Right cardiac atrium (tissue), 5 donors: Measurements from ENCODE around the gene BIRC6. TPM values are rescaled to one million over a fixed set of nuclear protein-coding genes. Genes with fewer than 3 reads are reported as not detected.
"Not testable (repeated sequence)": the region's sequence is repeated elsewhere in the genome, so short reads cannot be mapped to it uniquely, and the experiment has no call there.

Experiments
- ATAC-seq, 2 donors: fragments of 200-7000 bp; cut with Tn5 transposase; one replicate each; pipeline versions ENCODE4 v1.8.0 to v1.9.1; 2020; ENCODE audit warnings: moderate library complexity in 2 of 2, mild to moderate bottlenecking in 1 of 2
- DNase-seq, 3 donors: peaks; one replicate each; pipeline ENCODE4 v3.0.0-alpha.2; 2020
- H3K27ac ChIP-seq: one replicate; pipeline ENCODE4 v1.5.1; 2013; ENCODE audit warnings: mild to moderate bottlenecking, low read length, control low read depth, moderate library complexity
- H3K27me3 ChIP-seq: one replicate; pipeline ENCODE4 v1.6.1; 2013; ENCODE audit not compliant: control insufficient read depth, insufficient read depth
- H3K4me1 ChIP-seq: one replicate; pipeline ENCODE4 v1.6.1; 2013; ENCODE audit warnings: low read length; ENCODE audit not compliant: control insufficient read depth, insufficient read depth
- H3K4me3 ChIP-seq: one replicate; pipeline ENCODE4 v1.5.1; 2013; ENCODE audit warnings: low read length, control low read depth
- H3K9me3 ChIP-seq: one replicate; pipeline ENCODE4 v1.6.1; 2013; ENCODE audit warnings: low read length; ENCODE audit not compliant: control insufficient read depth
- WGBS: extraction: QIAGEN DNeasy Blood & Tissue Kit; methylation state at CpG from one replicate; pipeline ENCODE4 v1.1.7; 2013; 5-methylcytosine and 5-hydroxymethylcytosine counted together
- intact Hi-C, 4 donors: fragments of 100-400 bp; cut with DNase I; formaldehyde crosslinking; loops; one replicate each; pipeline versions ENCODE4 v1.11.0 to v1.14.0; 2022 to 2023
- polyA plus RNA-seq: library from polyadenylated mRNA; stranded (reverse); fragments of 200-250 nt; gene quantifications from one replicate; pipeline ENCODE4 v1.2.3, GENCODE V29; 2013
- total RNA-seq, 4 donors: library from RNA; stranded (reverse); fragmentation: NEBNext Ultra II Directional; extraction: Animal tissue kit (Norgen Biotek cat#: 25700); gene quantifications; one replicate each; pipeline ENCODE4 v1.2.1, GENCODE V29; 2021
- donor health status: healthy with polysubstance abuse.
- donor health status: DM: no; HTN: yes; CAD: no.
- donor health status: DM: no; HTN: no; CAD: no.
- donor health status: DM: no; HTN: yes; CAD: no; lungs with severe emphysema.
- donor health status: DM: yes; HTN: yes; CAD: no.

Gene BIRC6
- total and polyA plus RNA-seq, 5 donors: 13.9 to 60.2 (median 44.6) TPM

GRCh38 chr2:32452338-32453064, 95.7 kb downstream of the BIRC6 start:
- intact Hi-C loops: no loop called here
- ATAC-seq (no peak), DNase-seq (no peak)
- no peaks in the 10 kb centered on the region for H3K9me3 ChIP-seq
- 98% methylated on average over 2 of the region's 2 CpGs for WGBS
- no peaks in the 10 kb centered on the region for H3K27me3 ChIP-seq
- no peak overlapping the region for H3K27ac ChIP-seq
- H3K4me3 ChIP-seq: no peak overlapping the region
- H3K4me1 ChIP-seq: no peaks in the 10 kb centered on the region

GRCh38 chr2:32453242-32454062, 96.6 kb downstream of the BIRC6 start:
- Histone ChIP-seq H3K9me3 (no peaks in the 10 kb centered on the region), H3K4me1 (no peaks in the 10 kb centered on the region), H3K27ac (no peak overlapping the region), H3K4me3 (no peak overlapping the region), H3K27me3 (no peaks in the 10 kb centered on the region)
- intact Hi-C loops: no loop called here
- 85% methylated on average over 3 of the region's 3 CpGs for WGBS
- no peak for ATAC-seq
- DNase-seq: no peak

GRCh38 chr2:32455816-32456215, 99.0 kb downstream of the BIRC6 start:
- Histone ChIP-seq H3K27ac (no peak overlapping the region), H3K27me3 (no peaks in the 10 kb centered on the region), H3K9me3 (no peaks in the 10 kb centered on the region), H3K4me1 (no peaks in the 10 kb centered on the region), H3K4me3 (no peak overlapping the region)
- ATAC-seq (no peak), DNase-seq (no peak)
- intact Hi-C loops: no loop called here
- 95% methylated on average over 3 of the region's 3 CpGs for WGBS

GRCh38 chr2:32456808-32457207, 100.0 kb downstream of the BIRC6 start:
- no peaks in the 10 kb centered on the region for H3K27me3 ChIP-seq
- H3K27ac ChIP-seq: no peak overlapping the region
- ATAC-seq (no peak), DNase-seq (no peak)
- intact Hi-C loops: no loop called here
- H3K9me3 ChIP-seq: no peaks in the 10 kb centered on the region
- no peaks in the 10 kb centered on the region for H3K4me1 ChIP-seq
- no peak overlapping the region for H3K4me3 ChIP-seq
- WGBS: 95% methylated on average over 4 of the region's 4 CpGs

- H3K4me3 ChIP-seq: no peak overlapping the region
- no peak overlapping the region for H3K27ac ChIP-seq
- H3K9me3 ChIP-seq: no peaks in the 10 kb centered on the region
- intact Hi-C loops: no loop called here
- no peak for ATAC-seq
- WGBS: 98% methylated on average over 1 of the region's 1 CpG
- no peak for DNase-seq
- no peaks in the 10 kb centered on the region for H3K27me3 ChIP-seq
- no peaks in the 10 kb centered on the region for H3K4me1 ChIP-seq
These were observed 101.0 kb downstream of the BIRC6 start for GRCh38 chr2:32457814-32458213.

- ATAC-seq, H3K27ac ChIP-seq, H3K4me3 ChIP-seq, intact Hi-C loops, H3K27me3 ChIP-seq, H3K4me1 ChIP-seq, DNase-seq, H3K9me3 ChIP-seq: not testable (repeated sequence)
- 99% methylated on average over 2 of the region's 2 CpGs for WGBS
These were observed 104.0 kb downstream of the BIRC6 start for GRCh38 chr2:32460861-32461260.

GRCh38 chr2:32463110-32463509, 106.3 kb downstream of the BIRC6 start:
- Histone ChIP-seq H3K27ac (no peak overlapping the region), H3K27me3 (no peaks in the 10 kb centered on the region), H3K9me3 (no peaks in the 10 kb centered on the region), H3K4me3 (no peak overlapping the region), H3K4me1 (no peaks in the 10 kb centered on the region)
- WGBS: 96% methylated on average over 4 of the region's 4 CpGs
- ATAC-seq: no peak
- DNase-seq: no peak
- intact Hi-C loops: no loop called here

- Histone ChIP-seq H3K4me3 (no peak overlapping the region), H3K4me1 (no peaks in the 10 kb centered on the region), H3K27me3 (no peaks in the 10 kb centered on the region), H3K9me3 (no peaks in the 10 kb centered on the region), H3K27ac (no peak overlapping the region)
- intact Hi-C loops: no loop called here
- ATAC-seq (no peak), DNase-seq (no peak)
- 84% methylated on average over 2 of the region's 2 CpGs for WGBS
These were observed 107.6 kb downstream of the BIRC6 start for GRCh38 chr2:32464431-32464830.

GRCh38 chr2:32472605-32473004, 115.8 kb downstream of the BIRC6 start:
- 63% methylated on average over 3 of the region's 3 CpGs for WGBS
- H3K27ac ChIP-seq: no peak overlapping the region
- no peaks in the 10 kb centered on the region for H3K4me1 ChIP-seq
- H3K27me3 ChIP-seq: no peaks in the 10 kb centered on the region
- intact Hi-C loops: no loop called here
- ATAC-seq: no peak
- DNase-seq: no peak
- no peaks in the 10 kb centered on the region for H3K9me3 ChIP-seq
- H3K4me3 ChIP-seq: no peak overlapping the region

GRCh38 chr2:32474381-32474780, 117.6 kb downstream of the BIRC6 start:
- no peaks in the 10 kb centered on the region for H3K4me1 ChIP-seq
- ATAC-seq: no peak
- no peak for DNase-seq
- H3K27ac ChIP-seq: no peak overlapping the region
- WGBS: 90% methylated on average over 3 of the region's 3 CpGs
- H3K9me3 ChIP-seq: no peaks in the 10 kb centered on the region
- H3K4me3 ChIP-seq: no peak overlapping the region
- intact Hi-C loops: no loop called here
- no peaks in the 10 kb centered on the region for H3K27me3 ChIP-seq

- intact Hi-C loops: no loop called here
- 95% methylated on average over 8 of the region's 8 CpGs for WGBS
- no peak for ATAC-seq
- Histone ChIP-seq H3K27me3 (no peaks in the 10 kb centered on the region), H3K4me3 (no peak overlapping the region), H3K27ac (no peak overlapping the region), H3K9me3 (no peaks in the 10 kb centered on the region), H3K4me1 (no peaks in the 10 kb centered on the region)
- DNase-seq: no peak
These were observed 122.2 kb downstream of the BIRC6 start for GRCh38 chr2:32478889-32479620.
